Fibroblast of upper back skin (primary cell): ENCODE results near the gene IL1R1.

Source experiments
- DNase-seq: peaks from one replicate; pipeline ENCODE4 v3.0.0-alpha.2; 2013

IL1R1 gene

DNA sequence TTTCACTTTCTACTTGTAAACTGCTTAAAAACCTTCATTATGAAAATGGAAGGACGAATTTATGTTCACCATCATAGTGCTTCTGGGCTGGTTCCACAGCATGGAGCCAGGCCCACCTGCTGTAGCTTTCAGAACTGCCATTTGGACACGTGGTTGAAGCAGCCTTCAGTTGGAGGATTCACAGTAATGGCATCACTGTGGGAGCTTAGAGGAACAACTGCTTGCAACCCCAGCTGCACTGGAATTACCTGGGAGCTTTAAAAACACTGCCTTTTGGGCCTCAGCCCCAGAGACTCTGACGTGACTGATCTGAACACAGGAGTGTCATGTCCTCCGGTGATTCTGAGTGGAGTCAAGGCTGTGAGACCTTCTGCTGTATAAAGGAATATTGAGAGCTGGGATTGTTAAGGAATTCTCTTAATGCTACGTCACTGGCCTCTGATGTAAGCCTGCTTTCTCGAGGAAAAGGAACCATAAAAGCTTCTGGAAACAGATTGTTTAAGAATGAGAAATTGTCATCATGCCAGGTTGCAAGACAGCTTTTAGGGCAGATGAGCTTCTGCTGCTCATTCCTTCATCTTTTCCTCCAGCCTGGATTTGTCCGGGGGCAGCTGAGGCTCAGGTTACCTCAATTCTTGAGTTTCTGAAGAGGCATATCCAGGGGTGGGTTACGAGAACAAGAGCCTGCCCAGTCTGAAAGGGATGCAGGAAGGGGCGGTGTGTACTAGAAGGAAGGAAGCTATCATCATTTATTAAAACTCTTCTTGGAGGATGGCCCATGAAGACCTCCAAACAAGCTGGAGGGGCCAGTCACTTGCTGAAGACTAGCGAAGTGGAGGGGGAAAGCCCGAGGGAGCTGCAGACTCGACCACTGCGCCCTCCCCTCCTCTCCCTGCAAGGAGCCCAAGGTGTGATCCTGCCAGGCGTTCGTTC lies 1.3 kb upstream of the IL1R1 start:
- peak; percentile 94 for DNase-seq

DNA sequence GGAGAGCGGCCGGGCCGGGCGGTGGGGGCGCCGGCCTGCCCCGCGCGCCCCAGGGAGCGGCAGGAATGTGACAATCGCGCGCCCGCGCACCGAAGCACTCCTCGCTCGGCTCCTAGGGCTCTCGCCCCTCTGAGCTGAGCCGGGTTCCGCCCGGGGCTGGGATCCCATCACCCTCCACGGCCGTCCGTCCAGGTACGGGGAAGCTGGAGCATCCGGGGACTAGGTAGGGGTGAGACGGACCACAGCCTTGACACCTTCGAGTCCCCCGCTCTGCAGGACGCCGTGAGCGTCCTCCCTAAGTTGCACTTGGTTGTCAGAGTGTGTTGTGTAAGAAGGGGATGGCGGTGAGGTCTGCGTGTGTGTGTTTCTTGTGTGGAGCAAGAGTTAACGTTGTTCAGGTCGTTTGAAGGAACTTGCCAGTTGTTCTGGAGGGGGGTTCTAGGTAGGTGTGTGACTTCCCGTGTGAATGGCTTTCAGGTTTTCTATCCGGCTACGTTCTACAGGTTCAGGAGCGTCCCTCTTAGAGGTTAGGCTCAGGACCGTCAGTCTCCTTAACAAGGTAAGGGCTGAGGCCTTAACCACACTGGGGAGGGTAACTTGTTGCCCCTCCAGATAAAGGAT lies 393 bp downstream of the IL1R1 start:
- peak; percentile 32 for DNase-seq

DNA sequence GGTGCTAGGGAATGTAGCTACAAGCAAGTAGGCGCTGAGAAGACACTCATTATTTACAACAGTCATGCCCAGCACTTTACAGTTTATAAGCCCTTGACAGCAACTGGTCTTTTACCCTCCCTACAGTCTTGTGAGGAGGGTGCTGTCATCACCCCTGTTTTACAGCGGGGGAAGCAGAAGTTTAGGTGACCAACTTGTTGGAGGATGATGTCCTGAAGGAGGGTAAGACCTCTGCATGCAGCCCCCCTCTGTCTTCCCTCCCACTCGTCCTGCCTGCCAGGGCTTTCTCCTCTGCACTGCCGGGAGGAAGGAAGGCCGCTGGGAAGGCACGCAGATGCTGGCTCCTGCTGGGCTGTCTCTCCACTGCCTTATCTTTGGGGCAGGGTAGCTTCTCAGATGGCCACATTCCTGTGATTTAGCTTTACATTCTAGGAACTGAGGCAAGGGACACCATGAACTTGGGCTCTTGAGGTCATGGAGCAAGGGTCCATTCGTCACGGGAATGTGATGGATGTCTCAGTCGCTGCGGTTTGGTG lies 972 bp downstream of the IL1R1 start:
- DNase-seq = peak; percentile 12

- no peak for DNase-seq
These were observed 1.6 kb downstream of the IL1R1 start for GRCh38 chr2:102144128-102144527.

- no peak for DNase-seq
These were observed 2.6 kb downstream of the IL1R1 start for GRCh38 chr2:102145107-102145506.

GRCh38 chr2:102145934-102146333 lies 3.4 kb downstream of the IL1R1 start:
- no peak for DNase-seq

- peak; percentile 24 for DNase-seq
These were observed 5.4 kb downstream of the IL1R1 start for GRCh38 chr2:102147935-102148334.

GRCh38 chr2:102149243-102149642 lies 6.7 kb downstream of the IL1R1 start:
- DNase-seq = no peak

GRCh38 chr2:102149644-102150455 lies 7.3 kb downstream of the IL1R1 start:
- peak; percentile 48 for DNase-seq

GRCh38 chr2:102154364-102154763 lies 11.8 kb downstream of the IL1R1 start:
- DNase-seq = no peak

DNA sequence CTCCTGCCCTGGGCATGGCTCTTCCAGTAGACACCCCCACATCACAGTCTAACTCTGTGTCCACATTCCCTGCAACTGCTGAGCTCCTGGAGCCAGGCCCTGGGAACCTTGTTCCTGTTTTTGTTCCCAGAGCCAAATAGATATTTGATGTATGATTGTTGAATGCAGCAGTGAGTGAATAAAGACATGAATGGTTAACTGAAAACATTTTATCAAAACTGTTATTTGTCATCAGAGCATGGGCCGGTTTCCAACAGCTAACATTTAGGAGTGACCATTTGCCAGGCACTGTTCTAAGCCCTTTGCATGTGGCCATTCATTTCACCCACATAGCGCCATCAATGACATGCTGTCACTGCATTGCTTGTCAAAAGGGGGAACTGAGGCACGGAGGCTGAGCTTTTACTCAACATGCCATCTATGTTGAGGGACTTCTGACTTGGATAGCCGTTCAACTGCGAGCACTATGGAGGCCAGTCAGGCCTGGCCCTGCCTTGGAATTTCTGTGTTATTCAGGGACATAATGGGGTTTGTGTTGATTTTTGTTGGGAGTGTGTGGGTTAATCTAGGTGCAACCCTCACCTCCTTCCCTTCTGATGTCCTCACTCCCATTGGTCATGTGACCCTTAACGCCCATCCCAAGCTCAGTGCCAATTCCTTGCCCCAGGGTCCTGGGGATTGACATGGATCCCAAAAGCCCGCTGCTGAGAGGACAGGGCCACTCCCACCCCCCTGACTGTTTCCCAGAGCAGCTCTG lies 12.6 kb downstream of the IL1R1 start:
- DNase-seq = no peak

DNA sequence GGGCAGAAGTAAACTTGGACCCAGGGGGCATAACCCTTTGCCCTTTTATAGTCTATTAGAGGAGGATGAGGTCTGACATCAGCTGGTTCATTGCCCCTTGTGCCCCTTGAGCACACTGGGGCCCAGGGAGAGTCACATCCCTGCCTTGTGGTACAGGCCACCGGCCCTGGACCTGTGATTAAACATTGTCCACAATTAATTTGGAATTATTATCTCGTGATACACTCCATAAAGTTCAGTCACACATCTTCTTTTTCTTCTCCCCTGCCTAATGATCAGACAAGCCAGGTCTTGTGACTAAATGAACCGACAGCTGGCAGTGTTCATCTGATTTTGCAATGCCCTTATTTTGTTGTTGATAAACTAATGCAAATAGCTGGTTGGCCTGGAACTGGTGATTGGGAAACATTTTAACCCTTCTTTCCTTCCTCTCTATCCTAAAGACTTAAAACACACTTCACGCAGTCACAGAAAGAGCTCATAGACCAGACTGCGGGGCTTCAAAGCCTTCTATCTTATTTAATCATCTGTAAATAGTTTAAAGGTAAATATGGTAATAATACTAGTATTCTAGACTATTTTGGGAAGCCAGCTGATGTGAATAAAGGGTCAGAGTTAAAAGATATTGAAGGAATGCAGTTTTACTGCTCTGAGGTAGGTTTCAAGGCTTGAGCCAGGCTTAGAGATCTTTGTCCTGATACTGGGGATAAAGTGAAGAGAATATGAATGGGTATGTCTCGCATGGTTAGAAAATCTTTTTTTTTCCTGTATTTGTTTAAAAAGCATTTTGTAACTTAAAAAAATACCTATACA lies 13.4 kb downstream of the IL1R1 start:
- no peak for DNase-seq

DNA sequence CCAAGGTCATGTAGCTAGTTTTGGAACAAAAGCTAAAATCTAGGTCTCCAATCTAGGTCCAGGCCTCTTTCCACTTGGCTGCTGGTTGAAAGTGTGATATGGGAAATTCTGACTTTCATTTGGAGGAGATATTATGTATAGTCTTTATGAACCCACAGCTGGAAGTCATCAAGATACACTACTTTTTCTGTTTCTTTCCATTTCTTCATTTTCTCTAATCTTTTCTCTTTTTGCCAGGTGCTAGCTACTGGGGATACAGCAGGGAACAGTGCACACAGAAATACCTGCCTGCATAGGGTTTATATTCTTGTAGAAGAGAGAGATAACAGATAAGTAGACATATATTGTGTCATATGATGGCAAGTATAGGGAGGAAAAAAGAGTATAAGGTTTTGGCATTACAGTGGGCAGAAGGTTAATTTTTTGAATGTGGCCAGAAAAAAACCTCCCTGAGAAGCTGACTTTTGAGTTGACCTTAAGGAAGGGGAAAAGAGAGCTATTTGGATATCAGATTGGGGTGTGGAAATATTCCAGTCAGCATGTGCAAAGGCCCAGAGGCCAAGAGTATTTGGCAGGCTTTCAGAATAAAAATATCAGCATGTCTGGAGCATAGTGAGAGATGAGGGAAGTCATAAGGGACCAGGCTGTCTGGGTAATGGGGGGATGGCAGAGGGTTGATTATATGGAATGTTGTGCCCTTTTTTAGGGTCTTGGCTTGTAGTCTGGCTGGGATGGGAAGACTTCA lies 15.6 kb downstream of the IL1R1 start:
- DNase-seq = no peak

GRCh38 chr2:102159295-102159694 lies 16.7 kb downstream of the IL1R1 start:
- peak; percentile 25 for DNase-seq

DNA sequence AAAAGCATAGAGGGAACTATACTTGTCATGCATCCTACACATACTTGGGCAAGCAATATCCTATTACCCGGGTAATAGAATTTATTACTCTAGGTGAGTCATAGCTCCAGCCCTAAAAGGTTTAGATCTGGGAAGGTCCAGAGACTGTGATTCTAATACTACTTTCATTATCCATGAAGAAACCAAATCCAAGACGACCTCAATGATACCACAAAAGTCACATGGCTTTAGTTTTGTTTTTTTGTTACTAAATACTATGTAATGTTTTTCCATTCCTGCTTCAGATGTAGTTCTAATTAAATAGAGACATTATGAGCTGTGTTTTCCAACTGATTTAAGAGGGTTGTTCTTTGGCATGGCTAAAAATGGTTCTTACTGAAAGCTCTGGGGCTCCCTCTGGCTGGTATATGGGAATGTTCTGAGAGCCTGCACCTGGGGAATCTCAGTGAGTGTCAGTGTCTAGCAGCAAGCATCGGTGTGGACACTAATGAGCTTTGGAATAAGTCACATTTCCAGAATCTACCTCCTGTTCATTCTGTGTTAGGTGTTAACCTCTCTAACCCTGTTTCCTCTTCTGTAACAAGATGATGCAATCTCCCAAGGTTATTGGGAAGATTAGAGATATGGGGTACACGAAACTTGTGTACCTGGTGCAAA lies 23.8 kb downstream of the IL1R1 start:
- DNase-seq = peak; percentile 68

GRCh38 chr2:102168026-102168771 lies 25.7 kb downstream of the IL1R1 start:
- DNase-seq = no peak

GRCh38 chr2:102171946-102172345 lies 29.4 kb downstream of the IL1R1 start:
- DNase-seq = no peak

- DNase-seq = no peak
These were observed 30.2 kb downstream of the IL1R1 start for GRCh38 chr2:102172745-102173144.

DNA sequence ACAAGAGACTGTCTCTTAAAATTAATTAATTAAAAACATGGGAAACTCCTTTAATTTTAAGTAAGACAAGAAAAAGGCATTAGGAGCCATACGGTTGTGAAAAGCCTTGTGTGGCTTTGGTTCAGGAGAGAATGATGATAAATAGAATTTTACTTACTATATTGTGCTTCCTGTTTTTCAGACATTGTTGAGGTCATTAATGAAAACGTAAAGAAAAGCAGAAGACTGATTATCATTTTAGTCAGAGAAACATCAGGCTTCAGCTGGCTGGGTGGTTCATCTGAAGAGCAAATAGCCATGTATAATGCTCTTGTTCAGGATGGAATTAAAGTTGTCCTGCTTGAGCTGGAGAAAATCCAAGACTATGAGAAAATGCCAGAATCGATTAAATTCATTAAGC lies 33.6 kb downstream of the IL1R1 start:
- DNase-seq = no peak
